PC-3 (cell line): Measurements from ENCODE around the gene CLIP1. TPM values are rescaled to one million over a fixed set of nuclear protein-coding genes. Genes with fewer than 3 reads are reported as not detected.

Experiments used
- ATAC-seq: fragments of 200-7000 bp; cut with Tn5 transposase; 2 replicates; pipeline ENCODE4 v1.9.1; 2020; ENCODE audit warnings: mild to moderate bottlenecking, moderate library complexity
- BruUV-seq: library from RNA; stranded (reverse); fragments of 400-500 nt; replicated peaks from 2 replicates; lab custom pipeline; 2021; lab: Mats Ljungman, UMichigan
- CTCF ChIA-PET: fragments of 300-600 bp; sonication (Branson Sonifier 250); formaldehyde crosslinking; loops from one replicate; lab custom pipeline; 2022; ENCODE audit warnings: antibody characterized with exemption; lab: Charles Lee
- POLR2A ChIA-PET: fragments of 300-600 bp; sonication (Branson Sonifier 250); formaldehyde crosslinking; loops from one replicate; lab custom pipeline; 2022; ENCODE audit warnings: antibody characterized with exemption; ENCODE audit not compliant: unreplicated experiment; lab: Charles Lee
- DNase-seq: peaks from one replicate; pipeline ENCODE4 v3.0.0-alpha.2; 2015
- H2AFZ ChIP-seq: fragments of 300-600 bp; sonication (generic); 2 replicates; pipeline ENCODE4 v1.6.0; 2016; ENCODE audit warnings: antibody characterized with exemption, low read length
- H3F3A ChIP-seq: fragments of 300-600 bp; sonication (generic); one replicate; pipeline ENCODE4 v1.6.0; 2017; ENCODE audit warnings: antibody characterized with exemption, low read length, control low read depth, mild to moderate bottlenecking; ENCODE audit not compliant: unreplicated experiment
- H3K27ac ChIP-seq: fragments of 300-600 bp; sonication (generic); 2 replicates; pipeline ENCODE4 v1.5.1; 2016; ENCODE audit warnings: mild to moderate bottlenecking, low read length
- H3K27me3 ChIP-seq: fragments of 300-600 bp; sonication (generic); 2 replicates; pipeline ENCODE4 v1.6.1; 2016; ENCODE audit warnings: low read length, mixed read lengths
- H3K36me3 ChIP-seq: fragments of 300-600 bp; sonication (generic); 2 replicates; pipeline ENCODE4 v1.6.1; 2016; ENCODE audit warnings: low read depth, mixed run types, low read length, mixed read lengths
- H3K4me1 ChIP-seq: fragments of 300-600 bp; sonication (generic); 2 replicates; pipeline ENCODE4 v1.5.1; 2016; ENCODE audit warnings: low read length; ENCODE audit not compliant: insufficient read depth
- H3K4me2 ChIP-seq: fragments of 300-600 bp; sonication (generic); 2 replicates; pipeline ENCODE4 v1.6.0; 2016; ENCODE audit warnings: low read length
- H3K4me3 ChIP-seq: fragments of 300-600 bp; sonication (generic); 2 replicates; pipeline ENCODE4 v1.5.1; 2016; ENCODE audit warnings: mild to moderate bottlenecking, low read length, mixed read lengths
- H3K79me2 ChIP-seq: fragments of 300-600 bp; sonication (generic); 2 replicates; pipeline ENCODE4 v1.6.1; 2017; ENCODE audit warnings: low read length, mixed read lengths
- H3K9ac ChIP-seq: fragments of 300-600 bp; sonication (generic); 2 replicates; pipeline ENCODE4 v1.6.0; 2016; ENCODE audit warnings: mild to moderate bottlenecking, low read length
- H3K9me2 ChIP-seq: fragments of 300-600 bp; sonication (generic); replicated peaks from 2 replicates; pipeline ENCODE4 v1.6.1; 2016; ENCODE audit warnings: mixed run types, low read length, mixed read lengths
- H3K9me3 ChIP-seq: fragments of 300-600 bp; sonication (generic); 2 replicates; pipeline ENCODE4 v1.6.1; 2016; ENCODE audit warnings: low read length, mixed read lengths
- H4K20me1 ChIP-seq: fragments of 300-600 bp; sonication (generic); 2 replicates; pipeline ENCODE4 v1.6.1; 2016; ENCODE audit warnings: low read length, mixed read lengths
- CTCF ChIP-seq: fragments of 300-600 bp; sonication (generic); conservative IDR thresholded peaks from 2 replicates; pipeline ENCODE4 v1.5.1; 2017; ENCODE audit warnings: antibody characterized with exemption, low read depth, mild to moderate bottlenecking, low read length
- EZH2 ChIP-seq: fragments of 300-600 bp; sonication (generic); IDR thresholded peaks from one replicate; pipeline ENCODE4 v1.6.1; 2017; ENCODE audit warnings: antibody characterized with exemption, mild to moderate bottlenecking, low read length; ENCODE audit not compliant: unreplicated experiment
- EZH2phosphoT487 ChIP-seq: fragments of 300-600 bp; sonication (generic); IDR thresholded peaks from 2 replicates; pipeline ENCODE4 v1.6.1; 2018; ENCODE audit warnings: mild to moderate bottlenecking, antibody characterized with exemption, low read length, borderline replicate concordance
- intact Hi-C: fragments of 100-400 bp; cut with micrococcal nuclease; formaldehyde crosslinking; loops from 2 replicates; pipeline ENCODE4 v1.9.0; 2023
- total RNA-seq: library from RNA; depleted of rRNA; stranded (reverse); fragments of >200 nt; gene quantifications from 2 replicates; pipeline ENCODE4 v1.2.3, GENCODE V29; 2014

CLIP1 gene
- total RNA-seq, 1 experiment from 2014 or later = 46.4 TPM

- BruUV-seq = no TSS peak
- Histone ChIP-seq H3K9ac (no peak overlapping the region), H4K20me1 (no peaks in the 10 kb centered on the region), H3K4me2 (no peak overlapping the region), H3K27me3 (no peaks in the 10 kb centered on the region), H3K9me3 (no peaks in the 10 kb centered on the region), H2AFZ (no peak overlapping the region), H3K79me2 (peaks cover 92% of the 10 kb centered on the region), H3K9me2 (no peaks in the 10 kb centered on the region), H3F3A (no peaks in the 10 kb centered on the region), H3K4me1 (0 out of 2 replicates have a peak, but pooled peaks cover 4% of the 10 kb centered on the region), H3K36me3 (peaks cover 4% of the 10 kb centered on the region; the same call in 1 of the 2 replicates), H3K4me3 (no peak overlapping the region), H3K27ac (no peak overlapping the region)
- CTCF ChIA-PET = no interaction called here
- no peak for ATAC-seq
- intact Hi-C loops = no loop called here
- DNase-seq = no peak
- TF ChIP-seq EZH2 (no peak), CTCF (no peak), EZH2phosphoT487 (no peak)
- POLR2A ChIA-PET = no interaction called here
These were observed 10.9 kb downstream of the CLIP1 start for GRCh38 chr12:122411537-122411936.

- no peaks in the 10 kb centered on the region for H3K9me3 ChIP-seq
- no peaks in the 10 kb centered on the region for H3K9me2 ChIP-seq
- no peaks in the 10 kb centered on the region for H4K20me1 ChIP-seq
- TF ChIP-seq EZH2 (no peak), EZH2phosphoT487 (no peak)
- H3K4me1 ChIP-seq = peaks cover 14% of the 10 kb centered on the region
- H2AFZ ChIP-seq = no peak overlapping the region
- peaks cover 96% of the 10 kb centered on the region for H3K79me2 ChIP-seq
- ATAC-seq (no peak; the same call in 1 of the 2 replicates), DNase-seq (no peak)
- H3K9ac ChIP-seq = no peak overlapping the region
- no peaks in the 10 kb centered on the region for H3F3A ChIP-seq
- peaks cover 3% of the 10 kb centered on the region; the same call in 1 of the 2 replicates for H3K36me3 ChIP-seq
- BruUV-seq = TSS peak; percentile 87
- POLR2A ChIA-PET = interaction anchor here (0.6 kb wide), 1 partner anchor 14 kb away, joined by 5 read pairs; no protein-coding TSS in a partner anchor
- intact Hi-C loops = no loop called here
- H3K27ac ChIP-seq = no peak overlapping the region
- no peak overlapping the region for H3K4me2 ChIP-seq
- H3K4me3 ChIP-seq = no peak overlapping the region
- H3K27me3 ChIP-seq = no peaks in the 10 kb centered on the region
- CTCF ChIA-PET = interaction anchor here (0.7 to 1.2 kb wide), 3 partner anchors 12 to 51 kb away, joined by 3 to 4 read pairs (median 3); partner anchors contain the start of gene CLIP1
These were observed 15.3 kb downstream of the CLIP1 start for GRCh38 chr12:122407208-122407607.

DNA sequence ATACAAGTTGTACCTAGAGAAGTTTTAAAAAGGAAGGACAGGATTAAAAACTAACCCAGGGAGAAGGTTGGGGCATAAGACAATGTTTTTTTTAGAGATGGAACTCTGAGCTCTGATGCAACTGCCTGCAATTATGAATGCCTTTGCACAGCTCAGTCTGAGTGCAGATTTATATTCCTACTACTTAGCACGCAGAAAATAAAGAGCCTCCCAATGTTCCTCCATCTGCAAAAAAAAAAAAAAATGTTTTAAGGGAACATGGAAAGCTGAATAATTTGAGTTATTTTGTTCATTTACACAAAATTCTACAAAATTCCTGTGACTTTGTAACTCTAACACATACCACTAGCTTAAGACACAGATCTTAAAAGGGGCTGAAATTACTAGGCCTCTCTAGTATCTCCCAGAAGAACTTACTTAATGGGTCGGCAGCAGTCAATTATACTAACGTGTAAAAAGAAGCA lies 15.7 kb downstream of the CLIP1 start:
- peaks cover 14% of the 10 kb centered on the region for H3K4me1 ChIP-seq
- no peaks in the 10 kb centered on the region for H3K9me2 ChIP-seq
- intact Hi-C loops = no loop called here
- H3K79me2 ChIP-seq = peaks cover 96% of the 10 kb centered on the region
- ChIA-PET CTCF (interaction anchor here (0.5 to 1.2 kb wide), 4 partner anchors 12 to 71 kb away, joined by 3 to 4 read pairs (median 3); partner anchors contain the start of gene CLIP1), POLR2A (interaction anchor here (0.6 kb wide), 1 partner anchor 14 kb away, joined by 5 read pairs; no protein-coding TSS in a partner anchor)
- no peaks in the 10 kb centered on the region for H3K27me3 ChIP-seq
- H3F3A ChIP-seq = no peaks in the 10 kb centered on the region
- H3K4me2 ChIP-seq = no peak overlapping the region
- H2AFZ ChIP-seq = no peak overlapping the region
- ATAC-seq (peak; percentile 71), DNase-seq (no peak)
- H3K27ac ChIP-seq = no peak overlapping the region
- TF ChIP-seq CTCF = no peak
- H3K36me3 ChIP-seq = peaks cover 3% of the 10 kb centered on the region; the same call in 1 of the 2 replicates
- no TSS peak for BruUV-seq
- no peak overlapping the region for H3K4me3 ChIP-seq
- no peaks in the 10 kb centered on the region for H4K20me1 ChIP-seq
- no peak overlapping the region for H3K9ac ChIP-seq
- H3K9me3 ChIP-seq = no peaks in the 10 kb centered on the region
